Thoracic aorta (tissue), 2 donors: ENCODE measurements around the gene MYL12A. TPM values are rescaled to one million over a fixed set of nuclear protein-coding genes. Genes with fewer than 3 reads are reported as not detected.
"Not testable (repeated sequence)": the region's sequence is repeated elsewhere in the genome, so short reads cannot be mapped to it uniquely, and the experiment has no call there.

Experiments
- ATAC-seq: fragments of 150-250 bp; one replicate; pipeline ENCODE4 v1.8.0; 2017; ENCODE audit warnings: low read depth; ENCODE audit not compliant: insufficient number of reproducible peaks, low FRiP score
- DNase-seq: peaks from one replicate; pipeline ENCODE4 v3.0.0-alpha.2; 2020; ENCODE audit warnings: low spot score
- H3K27ac ChIP-seq, 2 donors: fragments of 200-600 bp; sonication (generic); 1 replicate in 1 of 2; 2 replicates in 1 of 2; pipeline ENCODE4 v1.5.1; 2016; ENCODE audit warnings: mild to moderate bottlenecking in 2 of 2, moderate library complexity in 2 of 2
- H3K27me3 ChIP-seq: fragments of 200-600 bp; sonication (generic); replicated peaks from 2 replicates; pipeline ENCODE4 v1.6.0; 2016; ENCODE audit warnings: mild to moderate bottlenecking; ENCODE audit not compliant: insufficient read depth
- H3K36me3 ChIP-seq: fragments of 200-600 bp; sonication (generic); one replicate; pipeline ENCODE4 v1.5.1; 2016
- H3K4me1 ChIP-seq, 2 donors: fragments of 200-600 bp; sonication (generic); 1 replicate in 1 of 2; 2 replicates in 1 of 2; pipeline versions ENCODE4 v1.5.1 to v1.6.0; 2016; ENCODE audit warnings: low read depth in 2 of 2, mild to moderate bottlenecking in 1 of 2; ENCODE audit not compliant: control insufficient read depth in 1 of 2
- H3K4me3 ChIP-seq: fragments of 200-600 bp; sonication (generic); 2 replicates; pipeline ENCODE4 v1.5.1; 2016; ENCODE audit warnings: mild to moderate bottlenecking
- H3K9me3 ChIP-seq: fragments of 200-600 bp; sonication (generic); 2 replicates; pipeline ENCODE4 v1.5.1; 2016
- CTCF ChIP-seq: fragments of 200-600 bp; sonication (generic); IDR thresholded peaks from one replicate; pipeline ENCODE4 v1.5.1; 2019; ENCODE audit warnings: antibody characterized with exemption
- total RNA-seq, 2 donors: library from RNA; depleted of rRNA; stranded (reverse); fragments of >200 nt; gene quantifications; one replicate each; pipeline versions ENCODE4 v1.1.0 to v1.2.3, GENCODE V29; 2016

The MYL12A gene
- total RNA-seq, 2 donors from 2014 or later, result 451 to 800 TPM

DNA sequence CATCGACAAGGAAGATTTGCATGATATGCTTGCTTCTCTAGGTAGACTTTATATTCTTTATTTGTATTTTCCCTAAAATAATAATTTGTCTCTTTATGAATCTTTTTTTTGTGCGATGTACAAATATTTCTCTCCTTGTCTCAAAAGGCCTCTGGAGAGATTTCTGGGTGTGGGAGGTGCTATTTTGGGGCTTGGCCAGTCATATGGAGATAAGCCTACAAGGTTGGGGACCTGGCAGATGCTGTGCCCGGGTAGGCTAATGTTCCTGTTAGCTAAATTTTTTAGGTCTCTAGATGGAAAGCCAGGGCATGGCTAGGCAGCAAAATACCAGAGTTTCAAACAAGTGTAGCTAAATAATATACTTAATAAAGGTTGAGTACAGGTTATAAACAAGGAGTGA, 25.4 kb downstream of the MYL12A start:
- no peaks in the 10 kb centered on the region for H3K9me3 ChIP-seq
- H3K27ac ChIP-seq, result no peak overlapping the region
- H3K36me3 ChIP-seq, result peaks cover 18% of the 10 kb centered on the region
- H3K4me1 ChIP-seq, result peaks cover 24 to 36% of the 10 kb centered on the region in 2 donors
- no peak for DNase-seq
- no peak overlapping the region for H3K4me3 ChIP-seq
- no peaks in the 10 kb centered on the region for H3K27me3 ChIP-seq
- no peak for TF ChIP-seq CTCF
- ATAC-seq, result no peak

DNA sequence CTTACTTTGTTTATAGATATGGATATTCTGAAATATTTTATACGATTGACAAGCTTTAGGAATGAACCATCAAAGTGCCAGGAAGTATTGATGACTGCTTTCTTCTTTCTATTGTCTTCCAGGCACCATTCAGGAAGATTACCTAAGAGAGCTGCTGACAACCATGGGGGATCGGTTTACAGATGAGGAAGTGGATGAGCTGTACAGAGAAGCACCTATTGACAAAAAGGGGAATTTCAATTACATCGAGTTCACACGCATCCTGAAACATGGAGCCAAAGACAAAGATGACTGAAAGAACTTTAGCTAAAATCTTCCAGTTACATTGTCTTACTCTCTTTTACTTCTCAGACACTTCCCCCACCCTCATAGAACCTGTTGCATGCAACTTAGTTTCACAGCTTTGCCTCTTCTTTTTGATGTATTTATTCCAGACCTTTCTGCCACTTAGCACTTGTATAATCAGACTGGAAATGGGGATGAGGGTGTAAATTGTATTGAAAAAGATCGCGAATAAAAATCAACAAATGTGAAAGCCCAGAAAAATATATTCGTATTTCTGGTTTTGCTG, 30.1 kb downstream of the MYL12A start:
- H3K9me3 ChIP-seq, DNase-seq: not testable (repeated sequence)

GRCh38 chr18:3279201-3280185, 31.9 kb downstream of the MYL12A start:
- DNase-seq (no peak), ATAC-seq (no peak)
- no peaks in the 10 kb centered on the region for H3K27me3 ChIP-seq
- no peaks in the 10 kb centered on the region for H3K9me3 ChIP-seq
- no peaks in the 10 kb centered on the region for H3K4me1 ChIP-seq
- no peak for TF ChIP-seq CTCF
- H3K27ac ChIP-seq, result no peak overlapping the region
- no peak overlapping the region for H3K4me3 ChIP-seq
- H3K36me3 ChIP-seq, result peaks cover 18% of the 10 kb centered on the region

More for the DNA sequence above, 30.1 kb downstream of the MYL12A start:
- H3K36me3 ChIP-seq, result peaks cover 18% of the 10 kb centered on the region
- H3K27ac ChIP-seq, ATAC-seq, H3K4me1 ChIP-seq, H3K4me3 ChIP-seq, H3K27me3 ChIP-seq: not testable (repeated sequence)

GRCh38 chr18:3281456-3282400, 34.1 kb downstream of the MYL12A start:
- Histone ChIP-seq H3K27ac (no peak overlapping the region), H3K4me1 (no peaks in the 10 kb centered on the region), H3K27me3 (no peaks in the 10 kb centered on the region), H3K36me3 (peaks cover 8% of the 10 kb centered on the region), H3K9me3 (no peaks in the 10 kb centered on the region), H3K4me3 (no peak overlapping the region)
- no peak for DNase-seq
- ATAC-seq, result no peak
- TF ChIP-seq CTCF, result peak; percentile 66

DNA sequence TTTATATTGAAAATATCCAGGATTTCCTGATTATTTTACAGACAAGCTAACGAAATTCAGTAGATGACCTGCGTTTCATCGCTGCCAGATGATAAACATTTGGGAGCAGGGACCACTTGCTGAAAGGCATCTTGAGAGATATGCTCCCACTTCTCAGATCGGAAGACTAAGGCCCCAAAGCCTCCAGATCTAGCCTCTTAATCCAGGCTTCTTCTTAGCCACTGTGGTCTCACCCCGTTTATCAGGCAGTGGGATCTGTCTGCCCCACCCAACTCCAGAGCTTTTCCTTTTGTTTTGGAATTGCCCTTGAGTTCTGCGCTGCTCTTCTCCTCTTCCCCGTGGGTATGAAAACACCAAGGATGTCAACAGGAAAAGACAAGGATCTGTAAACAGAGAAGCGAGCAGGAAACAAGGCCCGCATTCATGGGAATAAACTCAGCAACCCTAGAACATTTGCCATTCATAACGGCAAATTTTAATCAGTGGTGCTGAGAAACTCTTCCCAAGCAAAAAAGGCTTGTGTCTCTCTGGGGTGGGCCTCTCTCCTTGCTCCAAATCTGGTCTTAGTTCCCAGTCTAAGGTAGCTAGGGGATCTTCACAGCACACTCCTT, 35.8 kb downstream of the MYL12A start:
- TF ChIP-seq CTCF, result no peak
- DNase-seq (no peak), ATAC-seq (no peak)
- no peaks in the 10 kb centered on the region for H3K9me3 ChIP-seq
- no peaks in the 10 kb centered on the region for H3K36me3 ChIP-seq
- no peaks in the 10 kb centered on the region for H3K27me3 ChIP-seq
- no peak overlapping the region for H3K27ac ChIP-seq
- H3K4me3 ChIP-seq, result no peak overlapping the region
- H3K4me1 ChIP-seq, result no peaks in the 10 kb centered on the region
